Activated T-helper 2 cell treated with anti-CD3 and anti-CD28 coated beads, Interferon-gamma antibody, Interleukin-2, Interleukin-4, amounts not matched to agents 10 μg/mL and 5 μg/mL and 100 μg/mL, durations not matched to agents 14 hours and 24 hours and 36 hours (primary cell): Measurements from ENCODE around the gene CRISPLD2. TPM values are rescaled to one million over a fixed set of nuclear protein-coding genes. Genes with fewer than 3 reads are reported as not detected.

Source experiments
- DNase-seq: peaks from one replicate; pipeline ENCODE4 v3.0.0; 2021; ENCODE audit warnings: low spot score
- H3K27ac Mint-ChIP-seq: one replicate; pipeline ENCODE4 v1.8.0; 2021; ENCODE audit warnings: mixed read lengths
- H3K27me3 Mint-ChIP-seq: one replicate; pipeline ENCODE4 v1.8.0; 2021; ENCODE audit warnings: low read depth, mixed read lengths
- H3K36me3 Mint-ChIP-seq: one replicate; pipeline ENCODE4 v1.8.0; 2021; ENCODE audit warnings: low read depth, mixed read lengths
- H3K4me1 Mint-ChIP-seq: one replicate; pipeline ENCODE4 v1.8.0; 2021; ENCODE audit warnings: low read depth, mixed read lengths
- H3K4me3 Mint-ChIP-seq: one replicate; pipeline ENCODE4 v1.8.0; 2021; ENCODE audit warnings: low read depth, mild to moderate bottlenecking, moderate library complexity, mixed read lengths
- H3K9me3 Mint-ChIP-seq: one replicate; pipeline ENCODE4 v1.8.0; 2021; ENCODE audit warnings: mixed read lengths
- intact Hi-C: fragments of 100-400 bp; cut with micrococcal nuclease; formaldehyde crosslinking; loops from one replicate; pipeline ENCODE4 v1.15.1; 2023
- total RNA-seq: library from RNA; stranded (reverse); gene quantifications from 2 replicates; pipeline ENCODE4 v1.2.3, GENCODE V29; 2022

Gene CRISPLD2
- total RNA-seq, 1 donor from 2014 or later: 0.23 TPM

DNA sequence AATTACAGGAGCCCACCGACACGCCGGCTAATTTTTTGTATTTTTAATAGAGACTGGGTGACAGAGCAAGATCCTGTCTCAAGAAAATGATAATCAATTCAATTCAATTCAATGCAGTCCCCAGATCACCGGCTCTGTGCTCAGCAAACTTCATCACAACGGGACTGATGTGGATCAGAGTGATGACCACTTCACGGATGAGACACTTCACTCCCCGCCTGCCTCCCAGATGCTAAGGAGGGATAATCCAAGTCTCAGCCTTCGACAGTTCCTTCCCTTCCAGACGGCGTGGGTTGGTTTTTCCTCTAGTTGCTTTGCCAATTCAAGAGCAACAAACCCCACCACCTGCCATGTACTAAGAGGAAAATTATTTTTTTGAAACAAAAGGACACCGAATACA, 97.7 kb downstream of the CRISPLD2 start:
- Mint-ChIP-seq H3K27me3 (peaks cover 19% of the 10 kb centered on the region), H3K9me3 (no peaks in the 10 kb centered on the region), H3K27ac (no peak overlapping the region), H3K4me3 (no peak overlapping the region), H3K4me1 (no peaks in the 10 kb centered on the region), H3K36me3 (no peaks in the 10 kb centered on the region)
- intact Hi-C loops: no loop called here
- no peak for DNase-seq

DNA sequence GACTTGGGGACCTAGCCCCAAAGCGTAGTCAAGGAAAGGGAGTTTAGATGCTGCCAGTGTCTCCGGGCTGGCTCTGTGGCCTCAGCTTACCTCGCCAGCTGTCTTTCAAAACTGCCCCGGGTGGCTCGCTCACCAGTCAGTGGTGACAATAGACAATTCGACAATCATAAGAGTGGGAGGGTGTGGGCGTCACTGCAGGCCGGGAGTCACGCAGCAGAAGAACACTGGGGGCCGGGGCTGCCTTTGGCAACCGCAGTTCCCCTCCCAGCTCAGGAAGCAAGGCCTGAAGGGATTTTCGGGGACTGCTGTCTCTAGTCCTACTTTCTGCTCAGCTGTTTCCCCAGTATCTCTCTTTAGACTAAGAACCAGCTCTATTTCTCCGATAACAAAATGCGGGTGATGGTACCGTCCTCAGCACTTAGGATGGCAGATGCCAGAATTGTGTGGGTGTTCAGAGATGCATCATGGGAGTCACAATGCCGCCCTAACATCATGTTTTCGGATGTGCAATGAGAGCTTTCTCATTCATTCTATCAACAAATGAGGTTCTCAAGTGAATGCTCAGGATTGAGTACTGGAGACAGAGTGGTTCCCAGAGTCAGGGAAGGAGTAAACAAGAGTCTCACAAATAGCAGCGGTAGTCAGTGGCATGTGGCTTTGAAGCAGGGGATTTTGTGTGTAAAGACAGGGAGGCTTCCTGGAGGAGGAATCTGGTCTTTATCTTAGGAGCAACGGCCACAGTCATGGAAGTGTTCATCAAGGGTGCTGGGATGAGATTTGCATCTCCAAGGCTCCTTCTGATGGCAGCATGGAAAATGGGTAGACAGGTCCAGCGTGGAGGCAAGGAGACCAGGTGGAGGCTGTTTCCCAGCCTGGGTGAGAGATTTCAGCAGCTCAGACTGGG, 98.5 kb downstream of the CRISPLD2 start:
- DNase-seq: no peak
- Mint-ChIP-seq H3K9me3 (no peaks in the 10 kb centered on the region), H3K4me3 (no peak overlapping the region), H3K27ac (no peak overlapping the region), H3K27me3 (peaks cover 14% of the 10 kb centered on the region), H3K36me3 (no peaks in the 10 kb centered on the region), H3K4me1 (no peaks in the 10 kb centered on the region)
- intact Hi-C loops: no loop called here

DNA sequence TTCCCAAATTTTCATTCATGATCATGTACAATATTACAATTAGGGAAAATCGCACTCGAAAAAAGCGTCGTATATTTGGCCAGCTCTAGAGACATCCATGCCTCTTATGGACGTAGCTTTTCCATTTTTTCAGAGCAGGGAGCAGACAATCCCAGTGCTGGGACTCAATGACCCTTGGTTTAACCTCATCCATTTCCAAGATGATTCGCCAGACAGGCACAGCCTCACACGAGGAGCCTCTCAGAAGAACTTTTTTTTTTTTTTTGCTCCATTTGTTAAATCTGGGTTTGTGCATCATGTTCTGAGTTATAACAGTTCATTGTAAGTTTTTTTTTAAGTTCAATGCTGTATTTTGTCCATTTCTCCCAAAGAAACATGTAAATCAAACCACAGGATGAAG, 99.5 kb downstream of the CRISPLD2 start:
- Mint-ChIP-seq H3K27ac (no peak overlapping the region), H3K4me1 (no peaks in the 10 kb centered on the region), H3K27me3 (peaks cover 14% of the 10 kb centered on the region), H3K36me3 (no peaks in the 10 kb centered on the region), H3K9me3 (no peaks in the 10 kb centered on the region), H3K4me3 (no peak overlapping the region)
- intact Hi-C loops: no loop called here
- no peak for DNase-seq

DNA sequence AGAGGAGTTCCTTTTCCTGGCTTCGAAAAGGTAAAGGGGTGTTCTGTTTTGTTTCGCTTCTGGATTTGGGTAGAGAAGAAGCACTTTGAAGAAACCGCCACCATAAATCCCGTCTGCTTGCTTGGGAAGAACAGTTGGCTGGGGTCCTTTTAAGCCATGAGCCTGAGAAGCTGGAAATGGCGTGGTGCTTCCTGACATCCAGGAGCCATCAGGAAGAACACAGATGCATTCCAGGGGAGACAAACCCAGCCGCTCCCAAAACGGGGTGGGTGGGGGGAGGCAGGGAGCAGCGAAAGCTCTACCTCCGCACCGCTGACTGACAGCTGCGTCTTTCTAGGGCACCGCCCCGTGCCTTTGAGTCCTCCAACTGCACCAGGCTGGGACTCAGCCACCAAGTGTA, 99.9 kb downstream of the CRISPLD2 start:
- Mint-ChIP-seq H3K27me3 (peaks cover 14% of the 10 kb centered on the region), H3K4me1 (no peaks in the 10 kb centered on the region), H3K9me3 (no peaks in the 10 kb centered on the region), H3K4me3 (no peak overlapping the region), H3K36me3 (no peaks in the 10 kb centered on the region), H3K27ac (no peak overlapping the region)
- no peak for DNase-seq
- intact Hi-C loops: no loop called here

GRCh38 chr16:84920333-84920732, 100.5 kb downstream of the CRISPLD2 start:
- no peak overlapping the region for H3K27ac Mint-ChIP-seq
- intact Hi-C loops: no loop called here
- H3K36me3 Mint-ChIP-seq: no peaks in the 10 kb centered on the region
- no peaks in the 10 kb centered on the region for H3K4me1 Mint-ChIP-seq
- no peak for DNase-seq
- H3K27me3 Mint-ChIP-seq: peaks cover 14% of the 10 kb centered on the region
- no peaks in the 10 kb centered on the region for H3K9me3 Mint-ChIP-seq
- no peak overlapping the region for H3K4me3 Mint-ChIP-seq

DNA sequence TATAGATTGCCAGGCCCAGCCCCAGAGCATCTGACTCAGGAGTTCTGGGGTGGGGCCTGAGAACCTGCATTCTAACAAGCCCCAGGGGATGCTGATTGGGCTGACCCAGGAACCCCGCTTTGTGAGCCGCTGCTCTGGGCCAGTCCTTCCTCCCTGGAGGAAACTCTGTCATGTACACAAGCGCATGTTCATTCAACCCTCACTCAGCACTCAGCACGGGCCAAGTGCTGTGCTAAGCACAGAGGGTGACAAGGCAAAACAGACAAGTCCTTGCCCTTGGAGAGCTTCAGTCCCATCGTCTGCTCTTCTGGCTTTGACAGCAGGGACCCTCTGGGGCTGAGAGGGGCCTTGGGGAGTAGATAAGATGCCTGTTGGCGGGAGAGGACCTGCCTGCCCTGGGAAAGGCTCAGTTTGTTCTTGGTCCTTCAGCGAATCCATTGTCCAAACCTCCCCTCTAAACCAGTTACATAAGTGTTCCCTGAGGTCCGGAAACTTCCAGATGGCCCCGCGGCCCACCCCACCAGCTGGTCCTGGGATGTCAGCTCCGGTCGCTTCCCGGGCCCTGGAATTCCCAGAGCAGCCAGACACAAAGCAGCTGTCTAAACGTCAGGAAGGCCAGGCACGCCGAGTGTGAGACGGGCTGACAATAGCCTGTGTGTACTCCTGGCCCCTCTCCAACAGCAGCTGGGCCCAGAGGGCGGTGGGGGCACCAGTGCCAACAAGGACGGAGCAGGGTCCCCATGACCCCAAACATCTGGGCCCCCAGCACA, 102.8 kb downstream of the CRISPLD2 start:
- peaks cover 9% of the 10 kb centered on the region for H3K27me3 Mint-ChIP-seq
- intact Hi-C loops: no loop called here
- no peaks in the 10 kb centered on the region for H3K36me3 Mint-ChIP-seq
- H3K4me1 Mint-ChIP-seq: no peaks in the 10 kb centered on the region
- DNase-seq: no peak
- no peaks in the 10 kb centered on the region for H3K9me3 Mint-ChIP-seq
- H3K27ac Mint-ChIP-seq: no peak overlapping the region
- no peak overlapping the region for H3K4me3 Mint-ChIP-seq

DNA sequence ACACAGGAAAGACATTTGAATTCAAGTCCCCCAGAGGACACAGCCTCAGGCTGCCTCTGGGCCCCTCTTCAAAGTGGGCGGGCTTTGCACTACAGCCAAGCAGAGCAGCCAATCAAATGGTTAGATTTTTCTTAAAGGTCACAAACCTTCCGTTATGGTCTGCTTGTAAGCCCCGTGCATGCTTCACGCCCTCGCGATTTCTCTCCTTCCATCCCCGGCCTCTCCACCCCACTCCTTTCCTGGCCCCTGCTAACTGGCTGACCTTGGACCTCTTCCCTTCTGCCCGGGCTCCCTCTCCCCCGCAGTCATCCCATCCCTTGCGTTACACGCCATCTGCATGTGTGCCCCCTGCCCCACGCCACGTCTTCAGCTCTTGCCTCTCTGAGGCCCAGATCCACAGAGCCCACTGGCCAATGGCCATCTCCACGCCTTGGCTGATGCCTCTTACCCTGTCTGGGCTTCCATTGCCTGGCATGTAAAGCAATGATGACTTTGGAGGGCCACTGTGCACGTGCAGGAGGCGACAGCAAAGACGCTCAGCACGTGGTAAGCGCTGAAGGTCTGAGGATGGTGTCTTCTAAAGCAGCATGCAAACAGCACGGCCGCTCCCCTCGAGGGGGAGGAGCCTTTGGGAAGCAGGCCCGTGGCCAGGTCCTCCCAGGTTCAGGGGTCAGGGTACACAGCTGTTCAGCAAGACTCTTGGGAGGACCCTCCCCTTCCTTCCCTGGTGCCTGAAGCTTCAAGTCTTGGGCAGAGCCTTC, 104.7 kb downstream of the CRISPLD2 start:
- intact Hi-C loops: loop anchor here (1.0 to 2.0 kb wide), 2 partner anchors 28 to 46 kb away; no protein-coding TSS in a partner anchor
- no peaks in the 10 kb centered on the region for H3K4me1 Mint-ChIP-seq

GRCh38 chr16:84925092-84925772, 105.4 kb downstream of the CRISPLD2 start:
- intact Hi-C loops: loop anchor here (1.0 to 2.0 kb wide), 2 partner anchors 28 to 45 kb away; no protein-coding TSS in a partner anchor
- Mint-ChIP-seq H3K27me3 (no peaks in the 10 kb centered on the region), H3K4me3 (no peak overlapping the region), H3K4me1 (no peaks in the 10 kb centered on the region), H3K9me3 (no peaks in the 10 kb centered on the region), H3K36me3 (no peaks in the 10 kb centered on the region), H3K27ac (no peak overlapping the region)
- peak; percentile 36 for DNase-seq

More for the DNA sequence above, 104.7 kb downstream of the CRISPLD2 start:
- no peak overlapping the region for H3K4me3 Mint-ChIP-seq
- H3K27ac Mint-ChIP-seq: no peak overlapping the region
- H3K27me3 Mint-ChIP-seq: no peaks in the 10 kb centered on the region
- no peak for DNase-seq
- H3K9me3 Mint-ChIP-seq: no peaks in the 10 kb centered on the region
- H3K36me3 Mint-ChIP-seq: no peaks in the 10 kb centered on the region

- Mint-ChIP-seq H3K4me1 (no peaks in the 10 kb centered on the region), H3K36me3 (no peaks in the 10 kb centered on the region), H3K4me3 (no peak overlapping the region), H3K27me3 (no peaks in the 10 kb centered on the region), H3K27ac (no peak overlapping the region), H3K9me3 (no peaks in the 10 kb centered on the region)
- intact Hi-C loops: loop anchor here (1.0 to 2.0 kb wide), 2 partner anchors 27 to 44 kb away; no protein-coding TSS in a partner anchor
- no peak for DNase-seq
Measured at GRCh38 chr16:84925773-84926372, 106.1 kb downstream of the CRISPLD2 start.

DNA sequence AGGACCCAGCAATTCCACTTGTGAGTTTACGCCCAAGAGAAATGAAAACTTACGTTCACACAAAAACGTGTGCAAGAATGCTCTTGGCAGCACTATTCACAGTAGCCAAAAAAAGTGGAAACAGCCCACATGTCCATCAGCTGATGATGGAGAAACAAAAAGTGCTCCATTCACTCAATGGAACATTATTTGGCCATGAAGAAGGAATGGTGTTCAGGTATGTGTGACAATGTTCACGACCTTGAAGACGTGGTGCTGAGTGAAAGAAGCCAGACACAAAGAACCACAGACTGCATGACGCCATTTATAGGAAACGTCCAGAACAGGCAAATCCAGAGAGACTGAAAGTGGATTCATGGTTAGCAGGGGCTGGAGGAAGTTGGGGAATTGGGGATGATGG, 106.7 kb downstream of the CRISPLD2 start:
- Mint-ChIP-seq H3K36me3 (no peaks in the 10 kb centered on the region), H3K4me1 (no peaks in the 10 kb centered on the region), H3K27me3 (no peaks in the 10 kb centered on the region), H3K27ac (no peak overlapping the region), H3K9me3 (no peaks in the 10 kb centered on the region), H3K4me3 (no peak overlapping the region)
- intact Hi-C loops: no loop called here
- no peak for DNase-seq

DNA sequence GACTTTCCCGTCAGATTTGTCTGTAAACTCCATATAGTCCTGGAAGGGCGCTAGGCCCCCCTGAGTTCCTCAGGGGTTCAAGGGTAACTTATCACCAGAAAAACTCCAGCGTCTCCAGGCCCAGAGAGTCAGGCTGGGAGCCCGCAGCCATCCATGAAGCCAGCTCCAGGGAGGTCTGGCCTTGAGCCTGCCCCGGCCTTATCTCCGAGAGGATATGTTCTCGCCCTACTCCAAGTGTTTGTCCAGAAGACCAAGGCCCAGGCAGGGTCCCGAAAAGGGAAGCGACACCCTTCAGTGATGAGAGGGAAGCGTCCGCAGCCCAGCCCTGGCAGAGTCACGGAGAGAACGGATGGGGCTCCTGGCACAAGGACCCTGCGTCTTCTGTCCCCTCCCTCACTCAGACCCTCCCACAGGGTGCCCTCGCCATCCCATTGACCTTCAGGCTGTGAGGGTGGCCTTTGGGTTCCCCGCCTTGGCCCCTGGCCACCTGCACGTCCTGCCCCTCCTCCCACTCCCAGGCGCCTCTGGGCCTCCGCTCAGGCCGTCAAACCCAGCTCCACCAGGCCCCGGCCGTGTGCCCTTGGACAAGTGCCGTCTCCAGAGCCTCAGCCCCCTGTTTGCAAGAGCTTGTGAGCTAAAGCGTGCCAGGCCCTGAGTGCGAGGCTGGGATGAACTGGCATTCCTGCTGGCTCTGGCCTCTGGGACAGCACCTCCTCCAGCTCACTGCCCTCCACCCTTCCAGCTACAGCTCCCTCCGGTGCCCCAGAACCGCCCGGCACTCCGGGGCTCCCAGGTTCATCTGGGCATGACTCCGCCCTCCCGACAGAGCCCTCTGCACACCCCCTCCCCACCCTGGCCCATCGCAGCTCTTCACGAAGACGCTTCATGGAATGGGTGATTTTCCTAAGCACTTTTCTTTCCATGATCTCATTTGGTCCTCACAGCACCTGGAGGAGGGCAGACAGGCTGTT, 108.1 kb downstream of the CRISPLD2 start:
- no peaks in the 10 kb centered on the region for H3K9me3 Mint-ChIP-seq
- H3K4me3 Mint-ChIP-seq: no peak overlapping the region
- H3K27me3 Mint-ChIP-seq: no peaks in the 10 kb centered on the region
- H3K36me3 Mint-ChIP-seq: no peaks in the 10 kb centered on the region
- no peak overlapping the region for H3K27ac Mint-ChIP-seq
- no peaks in the 10 kb centered on the region for H3K4me1 Mint-ChIP-seq
- DNase-seq: no peak
- intact Hi-C loops: no loop called here
